ENCODE data around the gene ZFYVE9. TPM values are rescaled to one million over a fixed set of nuclear protein-coding genes. Genes with fewer than 3 reads are reported as not detected.
A peak's percentile ranks its signal among the peaks of the same experiment; 100 is the strongest.

ZFYVE9 gene
- total and polyA plus RNA-seq, 10 of the 15 experiments (the other 5 are each of a cell fraction or from before 2014, with no cell fraction given) = 0.26 to 6.9 (median 2.3) TPM

- TF ChIP-seq ZBTB4 (CRISPR knock-in tag; IDR thresholded peaks at IDR 0.05) (no peak), PKNOX1 (IDR thresholded peaks at IDR 0.05) (no peak), RUNX3 (IDR thresholded peaks at IDR 0.05; ENCODE audit: low read length) (peak; percentile 25; the same call in 1 of the 2 replicates)
- TF ChIP-seq, protein P1, sequence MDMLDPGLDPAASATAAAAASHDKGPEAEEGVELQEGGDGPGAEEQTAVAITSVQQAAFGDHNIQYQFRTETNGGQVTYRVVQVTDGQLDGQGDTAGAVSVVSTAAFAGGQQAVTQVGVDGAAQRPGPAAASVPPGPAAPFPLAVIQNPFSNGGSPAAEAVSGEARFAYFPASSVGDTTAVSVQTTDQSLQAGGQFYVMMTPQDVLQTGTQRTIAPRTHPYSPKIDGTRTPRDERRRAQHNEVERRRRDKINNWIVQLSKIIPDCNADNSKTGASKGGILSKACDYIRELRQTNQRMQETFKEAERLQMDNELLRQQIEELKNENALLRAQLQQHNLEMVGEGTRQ (IDR thresholded peaks at IDR 0.05; ENCODE audit: borderline replicate concordance, low read depth, low read length) = peak; percentile 97
Measured at GRCh38 chr1:52365746-52366516, 224.0 kb downstream of the ZFYVE9 start, which contains the start of gene CC2D1B (continued).

- no peak for DNase-seq (ENCODE audit: low read depth, low spot score)
- 26% methylated on average over 8 of the region's 8 CpGs for WGBS (ENCODE audit: insufficient coverage, insufficient replicate concordance, low lambda C conversion rate, missing lambda C conversion rate)
- ATAC-seq = no peak
- no peak overlapping the region for H3K27ac ChIP-seq (ENCODE audit: control insufficient read depth, insufficient read depth)
- peaks cover 21% of the 10 kb centered on the region for H3K79me2 ChIP-seq (ENCODE audit: control insufficient read depth, insufficient read depth, low read length)
- no peak overlapping the region for H3K9ac ChIP-seq (ENCODE audit: control insufficient read depth, insufficient read depth, low read length)
- H3K4me1 ChIP-seq (ENCODE audit: control insufficient read depth, insufficient read depth, low read length) = peaks cover 4% of the 10 kb centered on the region
- ChIA-PET SMC1A (ENCODE audit: uncharacterized antibody, unreplicated experiment) (interaction anchor here (1.0 kb wide), 1 partner anchor 39 kb away, joined by 4 read pairs; the partner anchor contains the start of genes ORC1 and PRPF38A), RAD21 (ENCODE audit: unreplicated experiment) (interaction anchor here (0.7 to 2.1 kb wide), 3 partner anchors 37 to 266 kb away, joined by 3 to 12 read pairs (median 3); partner anchors contain the start of genes ORC1 and PRPF38A), POLR2A (interaction anchor here (0.6 to 1.4 kb wide), 7 partner anchors 8 to 330 kb away, joined by 3 to 7 read pairs (median 4); partner anchors contain the start of genes ORC1 and PRPF38A), CTCF (no interaction called here)
- no peaks in the 10 kb centered on the region for H4K20me1 ChIP-seq (ENCODE audit: control insufficient read depth, insufficient read depth)
- BruUV-seq (replicated peaks) = no TSS peak
- H3K36me3 ChIP-seq (ENCODE audit: control insufficient read depth in 2 of 2, insufficient read depth in 2 of 2, low read length in 1 of 2) = peaks cover 0 to 3% of the 10 kb centered on the region in 2 experiments; a peak in 2 of 4 replicates
- H3K4me3 ChIP-seq = peak overlapping the region; percentile 43; the same call in 1 of the 2 replicates
- in situ Hi-C loops (cut with MboI) (no loop called here), intact Hi-C loops (cut with micrococcal nuclease; ENCODE audit: unreplicated experiment) (loop anchor here (1.0 to 10.0 kb wide), 3 partner anchors 37 to 318 kb away; partner anchors contain the start of gene ZFYVE9)
- no peaks in the 10 kb centered on the region for H3K9me3 ChIP-seq (replicated peaks; ENCODE audit: control insufficient read depth, insufficient read depth, low read length)
- H3K4me2 ChIP-seq (ENCODE audit: control insufficient read depth, insufficient read depth) = peak overlapping the region; percentile 66
- no peaks in the 10 kb centered on the region for H3K27me3 ChIP-seq (replicated peaks in 1 of 2; ENCODE audit: control insufficient read depth in 2 of 2, insufficient read depth in 2 of 2, low read length in 1 of 2)
- no peak for FAIRE-seq
- H2AFZ ChIP-seq (ENCODE audit: control insufficient read depth, low read depth, low read length) = peak overlapping the region; percentile 57
- TF ChIP-seq RUNX3 (IDR thresholded peaks at IDR 0.05; ENCODE audit: low read length) (no peak), RAD21 (IDR thresholded peaks at IDR 0.05; ENCODE audit: insufficient read depth, low read depth, low read length) (no peak), PKNOX1 (IDR thresholded peaks at IDR 0.05) (peak; percentile 65), CEBPB (IDR thresholded peaks at IDR 0.05; ENCODE audit: borderline replicate concordance in 1 of 2, low read depth in 2 of 2, low read length in 2 of 2) (no peak), ZBTB33 (IDR thresholded peaks at IDR 0.05) (no peak), SUZ12 (IDR thresholded peaks at IDR 0.05; ENCODE audit: unreplicated experiment) (no peak), MLLT1 (IDR thresholded peaks at IDR 0.05) (0 out of 2 replicates have a peak, but pooled peaks have one; percentile 17)
Measured at GRCh38 chr1:52366517-52366827, 224.6 kb downstream of the ZFYVE9 start.

Data from GM12878 (cell line).